EL (cell line): Measurements from ENCODE around the gene TENM4.

Experiments
- DNase-seq: peaks from one replicate; pipeline ENCODE4 v3.0.0-alpha.2; 2016

Gene TENM4

GRCh38 chr11:78603792-78604191, 837.0 kb downstream of the TENM4 start:
- no peak for DNase-seq
